ENCODE results near the gene SNX32. TPM values are rescaled to one million over a fixed set of nuclear protein-coding genes. Genes with fewer than 3 reads are reported as not detected.

SNX32 gene
- total and polyA plus RNA-seq, 9 of the 15 experiments (the other 6 are each of a cell fraction or from before 2014, with no cell fraction given), result 0.03 TPM; not detected in 7

DNA sequence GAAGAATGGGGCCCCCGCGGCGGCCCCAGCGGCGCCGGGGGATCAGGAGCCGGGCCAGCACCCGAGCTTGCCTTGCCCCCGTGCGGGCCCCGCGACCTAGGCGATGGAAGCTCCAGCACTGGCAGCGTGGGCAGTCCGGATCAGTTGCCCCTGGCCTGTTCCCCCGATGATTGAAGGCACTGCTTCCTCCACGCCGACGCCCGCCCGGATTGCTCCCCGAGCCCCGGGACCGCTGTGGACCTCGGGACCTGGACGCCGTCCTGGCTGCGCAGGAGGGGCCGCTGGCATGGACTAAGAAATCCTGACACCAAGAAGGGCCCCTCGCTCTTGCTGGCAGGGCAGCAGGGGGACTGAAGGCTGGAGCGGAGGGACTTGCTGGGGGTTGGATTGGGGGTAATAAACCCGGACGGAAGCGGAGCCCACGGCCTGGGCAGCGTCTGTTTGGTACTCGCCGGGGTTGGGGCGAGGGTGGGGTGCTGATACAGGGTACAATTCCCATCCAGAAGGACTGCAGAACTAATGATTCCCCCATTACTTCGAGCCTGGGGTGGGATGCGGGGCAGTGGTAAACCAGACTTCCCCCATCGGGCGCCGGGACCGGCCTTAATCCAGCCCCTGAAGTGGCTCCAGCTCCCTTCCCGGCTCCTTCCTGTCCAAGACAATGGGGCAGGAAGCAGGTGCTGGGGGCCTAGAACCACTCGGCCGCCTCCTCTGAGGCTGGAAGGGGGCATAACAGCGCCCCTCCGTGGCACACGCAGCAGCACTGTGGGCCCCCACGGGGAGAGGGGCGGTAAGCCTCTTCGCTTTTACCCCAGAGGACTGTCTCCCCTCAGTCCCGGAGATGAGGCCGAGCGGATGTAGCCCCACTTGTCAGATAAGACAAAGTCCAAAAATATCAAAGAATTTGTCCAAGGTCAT is 57.7 kb downstream of the SNX32 start (continued):
- TF ChIP-seq E2F3 (CRISPR knock-in tag; IDR thresholded peaks at IDR 0.05), result no peak
- no peak for TF ChIP-seq ZNF3 (CRISPR knock-in tag; IDR thresholded peaks at IDR 0.05)
- TF ChIP-seq, protein P1, sequence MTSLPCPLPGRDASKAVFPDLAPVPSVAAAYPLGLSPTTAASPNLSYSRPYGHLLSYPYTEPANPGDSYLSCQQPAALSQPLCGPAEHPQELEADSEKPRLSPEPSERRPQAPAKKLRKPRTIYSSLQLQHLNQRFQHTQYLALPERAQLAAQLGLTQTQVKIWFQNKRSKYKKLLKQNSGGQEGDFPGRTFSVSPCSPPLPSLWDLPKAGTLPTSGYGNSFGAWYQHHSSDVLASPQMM (CRISPR knock-in tag; IDR thresholded peaks at IDR 0.05), result no peak
- TF ChIP-seq, protein P2, sequence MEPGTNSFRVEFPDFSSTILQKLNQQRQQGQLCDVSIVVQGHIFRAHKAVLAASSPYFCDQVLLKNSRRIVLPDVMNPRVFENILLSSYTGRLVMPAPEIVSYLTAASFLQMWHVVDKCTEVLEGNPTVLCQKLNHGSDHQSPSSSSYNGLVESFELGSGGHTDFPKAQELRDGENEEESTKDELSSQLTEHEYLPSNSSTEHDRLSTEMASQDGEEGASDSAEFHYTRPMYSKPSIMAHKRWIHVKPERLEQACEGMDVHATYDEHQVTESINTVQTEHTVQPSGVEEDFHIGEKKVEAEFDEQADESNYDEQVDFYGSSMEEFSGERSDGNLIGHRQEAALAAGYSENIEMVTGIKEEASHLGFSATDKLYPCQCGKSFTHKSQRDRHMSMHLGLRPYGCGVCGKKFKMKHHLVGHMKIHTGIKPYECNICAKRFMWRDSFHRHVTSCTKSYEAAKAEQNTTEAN (CRISPR knock-in tag; IDR thresholded peaks at IDR 0.05), result peak; percentile 12; the same call in 1 of the 2 replicates
- TF ChIP-seq, protein P3, sequence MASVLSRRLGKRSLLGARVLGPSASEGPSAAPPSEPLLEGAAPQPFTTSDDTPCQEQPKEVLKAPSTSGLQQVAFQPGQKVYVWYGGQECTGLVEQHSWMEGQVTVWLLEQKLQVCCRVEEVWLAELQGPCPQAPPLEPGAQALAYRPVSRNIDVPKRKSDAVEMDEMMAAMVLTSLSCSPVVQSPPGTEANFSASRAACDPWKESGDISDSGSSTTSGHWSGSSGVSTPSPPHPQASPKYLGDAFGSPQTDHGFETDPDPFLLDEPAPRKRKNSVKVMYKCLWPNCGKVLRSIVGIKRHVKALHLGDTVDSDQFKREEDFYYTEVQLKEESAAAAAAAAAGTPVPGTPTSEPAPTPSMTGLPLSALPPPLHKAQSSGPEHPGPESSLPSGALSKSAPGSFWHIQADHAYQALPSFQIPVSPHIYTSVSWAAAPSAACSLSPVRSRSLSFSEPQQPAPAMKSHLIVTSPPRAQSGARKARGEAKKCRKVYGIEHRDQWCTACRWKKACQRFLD (CRISPR knock-in tag; IDR thresholded peaks at IDR 0.05), result no peak
- TF ChIP-seq, protein P4, sequence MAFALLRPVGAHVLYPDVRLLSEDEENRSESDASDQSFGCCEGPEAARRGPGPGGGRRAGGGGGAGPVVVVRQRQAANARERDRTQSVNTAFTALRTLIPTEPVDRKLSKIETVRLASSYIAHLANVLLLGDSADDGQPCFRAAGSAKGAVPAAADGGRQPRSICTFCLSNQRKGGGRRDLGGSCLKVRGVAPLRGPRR (CRISPR knock-in tag; IDR thresholded peaks at IDR 0.05), result no peak
- no peak for TF ChIP-seq STAT5B (CRISPR knock-in tag; IDR thresholded peaks at IDR 0.05)
- no peak for TF ChIP-seq SLC30A9 (CRISPR knock-in tag; IDR thresholded peaks at IDR 0.05)
- TF ChIP-seq BRCA1 (IDR thresholded peaks at IDR 0.05), result no peak
- TF ChIP-seq BRCA1 (CRISPR knock-in tag; IDR thresholded peaks at IDR 0.05), result no peak
- TF ChIP-seq POLR2A (conservative IDR thresholded peaks at IDR 0.05), result peak; percentile 76
- TF ChIP-seq CBFA2T2 (conservative IDR thresholded peaks at IDR 0.05), result no peak
- 0 out of 2 replicates have a peak, but pooled peaks have one; percentile 10 for TF ChIP-seq ZSCAN29 (IDR thresholded peaks at IDR 0.05)
- TF ChIP-seq HDAC6 (IDR thresholded peaks at IDR 0.05; ENCODE audit: low read depth, low read length), result no peak
- no peak for TF ChIP-seq ARHGAP35 (IDR thresholded peaks at IDR 0.05; ENCODE audit: partially characterized antibody)
- TF ChIP-seq, protein P5, sequence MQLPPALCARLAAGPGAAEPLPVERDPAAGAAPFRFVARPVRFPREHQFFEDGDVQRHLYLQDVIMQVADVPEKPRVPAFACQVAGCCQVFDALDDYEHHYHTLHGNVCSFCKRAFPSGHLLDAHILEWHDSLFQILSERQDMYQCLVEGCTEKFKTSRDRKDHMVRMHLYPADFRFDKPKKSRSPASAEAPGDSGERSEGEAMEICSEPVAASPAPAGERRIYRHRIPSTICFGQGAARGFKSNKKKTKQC (CRISPR knock-in tag; IDR thresholded peaks at IDR 0.05), result 0 out of 2 replicates have a peak, but pooled peaks have one; percentile 16
- no peak for TF ChIP-seq BRF1 (IDR thresholded peaks at IDR 0.05; ENCODE audit: borderline replicate concordance, extremely low read depth, insufficient read length)
- no peak for TF ChIP-seq PTRF (tag; IDR thresholded peaks at IDR 0.05)
- no peak for TF ChIP-seq MTF1 (CRISPR knock-in tag; IDR thresholded peaks at IDR 0.05; ENCODE audit: borderline replicate concordance)
- no peak for TF ChIP-seq NFATC3 (IDR thresholded peaks at IDR 0.05)
- no peak for TF ChIP-seq KLF6 (CRISPR knock-in tag; IDR thresholded peaks at IDR 0.05; ENCODE audit: borderline replicate concordance)
- TF ChIP-seq BRD4 (IDR thresholded peaks at IDR 0.05), result no peak
- no peak for TF ChIP-seq POLR3A (IDR thresholded peaks at IDR 0.05; ENCODE audit: borderline replicate concordance, extremely low read depth, insufficient read depth, insufficient read length)
- peak; percentile 87 for TF ChIP-seq ZBTB7A (IDR thresholded peaks at IDR 0.05; ENCODE audit: borderline replicate concordance, control insufficient read depth, low read depth, low read length)
- TF ChIP-seq, protein P6, sequence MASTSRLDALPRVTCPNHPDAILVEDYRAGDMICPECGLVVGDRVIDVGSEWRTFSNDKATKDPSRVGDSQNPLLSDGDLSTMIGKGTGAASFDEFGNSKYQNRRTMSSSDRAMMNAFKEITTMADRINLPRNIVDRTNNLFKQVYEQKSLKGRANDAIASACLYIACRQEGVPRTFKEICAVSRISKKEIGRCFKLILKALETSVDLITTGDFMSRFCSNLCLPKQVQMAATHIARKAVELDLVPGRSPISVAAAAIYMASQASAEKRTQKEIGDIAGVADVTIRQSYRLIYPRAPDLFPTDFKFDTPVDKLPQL (IDR thresholded peaks at IDR 0.05; ENCODE audit: extremely low read depth, insufficient read length), result no peak
